Activated T-cell treated with anti-CD3 and anti-CD28 coated beads, Interleukin-2, amount 50 U/mL, for 24 hours (primary cell): ENCODE results near the gene ELAVL4.

Experiments used
- DNase-seq: peaks from one replicate; pipeline ENCODE4 v3.0.0-alpha.2; 2020
- H3K27ac Mint-ChIP-seq: 2 replicates; pipeline ENCODE4 v1.8.0; 2020; ENCODE audit warnings: mild to moderate bottlenecking, mixed read lengths
- H3K27me3 Mint-ChIP-seq: 2 replicates; pipeline ENCODE4 v1.8.0; 2020; ENCODE audit warnings: mixed read lengths
- H3K36me3 Mint-ChIP-seq: 2 replicates; pipeline ENCODE4 v1.8.0; 2020; ENCODE audit warnings: low read depth, mixed read lengths
- H3K4me1 Mint-ChIP-seq: 2 replicates; pipeline ENCODE4 v1.8.0; 2020; ENCODE audit warnings: low read depth, mixed read lengths
- H3K4me3 Mint-ChIP-seq: 2 replicates; pipeline ENCODE4 v1.8.0; 2020; ENCODE audit warnings: mild to moderate bottlenecking, moderate library complexity, mixed read lengths
- H3K9me3 Mint-ChIP-seq: 2 replicates; pipeline ENCODE4 v1.8.0; 2020; ENCODE audit warnings: mixed read lengths

The ELAVL4 gene

GRCh38 chr1:50108497-50109059, at the start of gene ELAVL4:
Gene ELAVL4, plus strand, starts transcription at chr1:50108920. Its CDS starts 270 bp downstream, at chr1:50109190.
- Mint-ChIP-seq H3K4me3 (peak within 1 kb of the TSS; percentile 51), H3K9me3 (no peaks in the 10 kb centered on the region), H3K27ac (no peak within 1 kb of the TSS), H3K27me3 (peaks cover 57% of the 10 kb centered on the region), H3K4me1 (peaks cover 18% of the 10 kb centered on the region), H3K36me3 (no peaks in the 10 kb centered on the region)
- no peak for DNase-seq

DNA sequence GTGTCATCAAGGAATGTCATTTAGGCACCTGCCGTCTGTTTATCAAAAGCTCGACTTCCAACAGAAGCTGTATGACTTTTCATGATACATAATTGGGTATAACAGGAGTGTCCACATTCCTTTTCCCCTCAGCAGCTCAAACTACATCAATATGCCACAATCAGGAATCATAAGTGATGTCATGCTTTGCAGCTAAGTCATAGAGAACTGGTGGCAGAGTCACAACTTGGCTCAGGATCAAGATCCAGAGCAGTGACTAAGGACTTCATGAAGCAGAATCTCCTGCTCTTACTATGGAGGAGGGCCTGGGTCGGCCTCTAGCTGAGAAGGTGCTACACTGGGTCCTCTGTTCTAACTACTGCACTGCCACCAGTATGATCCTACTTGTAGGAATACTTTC, 48.4 kb upstream of the ELAVL4 start:
- no peak for DNase-seq
- Mint-ChIP-seq H3K9me3 (no peaks in the 10 kb centered on the region), H3K36me3 (no peaks in the 10 kb centered on the region), H3K4me1 (no peaks in the 10 kb centered on the region), H3K4me3 (no peak overlapping the region), H3K27me3 (no peaks in the 10 kb centered on the region), H3K27ac (no peak overlapping the region)

DNA sequence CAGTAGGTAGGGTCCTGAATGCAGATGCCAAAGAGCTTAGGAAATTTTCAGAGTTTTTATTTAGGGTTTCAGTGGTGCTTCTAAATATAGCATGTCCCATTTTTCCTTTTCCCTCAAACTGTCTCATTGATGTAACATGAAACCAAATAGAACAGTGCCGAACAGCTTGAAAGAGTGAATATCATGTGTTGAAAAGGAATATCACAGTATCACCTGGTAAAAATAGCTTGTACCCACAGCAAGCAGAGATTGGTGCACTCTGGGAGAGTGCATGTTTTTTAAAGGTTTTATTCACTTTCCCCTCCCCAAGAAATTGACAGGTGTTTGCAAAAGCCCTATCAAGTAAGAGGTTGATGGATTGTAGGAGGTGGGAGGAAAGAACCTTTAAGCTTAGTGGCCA, 41.9 kb upstream of the ELAVL4 start:
- Mint-ChIP-seq H3K27me3 (peaks cover 3% of the 10 kb centered on the region), H3K4me3 (no peak overlapping the region), H3K36me3 (no peaks in the 10 kb centered on the region), H3K4me1 (no peaks in the 10 kb centered on the region), H3K9me3 (no peaks in the 10 kb centered on the region), H3K27ac (no peak overlapping the region)
- no peak for DNase-seq

GRCh38 chr1:50074931-50075330, 33.8 kb upstream of the ELAVL4 start:
- H3K36me3 Mint-ChIP-seq: no peaks in the 10 kb centered on the region
- H3K4me1 Mint-ChIP-seq: no peaks in the 10 kb centered on the region
- H3K27ac Mint-ChIP-seq: no peak overlapping the region
- no peaks in the 10 kb centered on the region for H3K9me3 Mint-ChIP-seq
- H3K27me3 Mint-ChIP-seq: peaks cover 3% of the 10 kb centered on the region
- DNase-seq: no peak
- H3K4me3 Mint-ChIP-seq: no peak overlapping the region

GRCh38 chr1:50077273-50077672, 31.4 kb upstream of the ELAVL4 start:
- no peaks in the 10 kb centered on the region for H3K27me3 Mint-ChIP-seq
- no peaks in the 10 kb centered on the region for H3K9me3 Mint-ChIP-seq
- H3K4me3 Mint-ChIP-seq: no peak overlapping the region
- no peaks in the 10 kb centered on the region for H3K36me3 Mint-ChIP-seq
- H3K4me1 Mint-ChIP-seq: no peaks in the 10 kb centered on the region
- DNase-seq: no peak
- H3K27ac Mint-ChIP-seq: no peak overlapping the region

DNA sequence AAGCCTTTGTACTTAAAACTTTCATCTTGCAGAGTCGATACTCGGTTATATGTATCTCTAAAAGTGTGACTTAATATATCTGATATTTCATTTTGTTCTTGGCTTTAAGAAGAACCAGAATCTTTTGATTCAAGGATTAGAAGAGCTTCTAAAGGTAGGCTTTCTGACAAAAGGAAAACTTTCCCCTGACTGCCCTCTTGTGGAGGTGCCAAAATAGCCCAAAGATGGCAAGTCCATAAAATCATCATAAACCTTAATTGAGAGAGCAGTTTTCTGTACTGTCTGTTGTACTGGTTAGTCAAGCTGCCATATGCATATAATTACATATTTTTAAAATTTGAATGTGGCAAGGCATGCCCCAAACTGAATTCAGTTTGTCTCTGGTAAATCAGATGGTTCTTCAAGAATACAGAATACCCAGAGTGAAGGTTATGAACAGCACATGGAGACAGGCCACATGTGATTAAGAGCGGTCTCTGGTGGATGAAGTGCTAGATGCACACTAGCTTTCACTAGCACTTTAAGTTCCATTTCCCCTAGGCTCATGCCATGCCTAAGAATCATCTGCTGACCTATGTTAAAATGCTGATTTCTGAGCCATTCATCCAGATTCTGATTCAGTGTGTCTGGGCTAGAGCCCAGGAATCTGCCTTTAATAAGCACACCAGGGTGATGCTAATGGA, 27.7 kb upstream of the ELAVL4 start:
- Mint-ChIP-seq H3K27me3 (no peaks in the 10 kb centered on the region), H3K36me3 (no peaks in the 10 kb centered on the region), H3K4me1 (no peaks in the 10 kb centered on the region), H3K4me3 (no peak overlapping the region), H3K27ac (no peak overlapping the region), H3K9me3 (no peaks in the 10 kb centered on the region)
- no peak for DNase-seq

DNA sequence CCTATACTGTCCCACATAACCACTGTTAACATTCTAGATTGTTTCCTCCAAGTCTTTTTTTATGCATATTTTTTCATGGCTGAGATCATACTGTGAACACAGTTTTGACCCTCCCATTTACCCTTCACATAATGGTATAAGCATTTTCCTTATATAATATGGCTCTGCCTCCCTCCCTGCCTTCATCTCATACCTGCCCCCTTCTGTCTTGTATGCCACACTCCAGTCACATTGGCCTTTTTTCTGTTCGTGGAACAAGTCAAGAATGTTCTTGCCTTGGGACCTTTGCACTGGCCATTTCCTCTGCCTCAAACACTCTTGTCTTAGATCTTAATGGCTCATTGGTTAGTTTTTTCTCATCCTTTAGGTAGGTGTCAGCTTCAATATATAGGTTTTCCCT, 24.3 kb upstream of the ELAVL4 start:
- Mint-ChIP-seq H3K4me1 (no peaks in the 10 kb centered on the region), H3K9me3 (no peaks in the 10 kb centered on the region), H3K27me3 (no peaks in the 10 kb centered on the region), H3K4me3 (no peak overlapping the region), H3K36me3 (no peaks in the 10 kb centered on the region), H3K27ac (no peak overlapping the region)
- no peak for DNase-seq

DNA sequence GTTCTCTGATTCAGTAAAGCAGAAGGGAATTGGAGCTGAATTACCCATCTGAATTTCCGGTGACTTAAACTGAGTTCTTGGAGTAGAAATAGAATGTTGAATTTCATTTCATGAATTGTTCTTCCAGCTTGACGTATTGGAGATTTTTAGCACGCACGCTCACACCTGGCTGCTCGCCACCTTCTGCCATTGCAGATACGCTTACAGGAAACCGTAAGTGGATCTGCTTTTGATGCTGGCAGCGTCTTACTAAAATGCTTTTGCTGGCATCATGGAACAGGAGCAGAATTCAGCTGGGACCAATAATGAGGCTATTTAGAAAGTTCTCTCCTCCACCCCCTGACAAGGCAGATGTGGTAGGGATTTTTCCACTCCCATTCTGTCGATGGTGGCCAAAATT, 17.7 kb upstream of the ELAVL4 start:
- Mint-ChIP-seq H3K4me3 (no peak overlapping the region), H3K9me3 (no peaks in the 10 kb centered on the region), H3K27ac (no peak overlapping the region), H3K4me1 (no peaks in the 10 kb centered on the region), H3K27me3 (peaks cover 3% of the 10 kb centered on the region), H3K36me3 (no peaks in the 10 kb centered on the region)
- no peak for DNase-seq

DNA sequence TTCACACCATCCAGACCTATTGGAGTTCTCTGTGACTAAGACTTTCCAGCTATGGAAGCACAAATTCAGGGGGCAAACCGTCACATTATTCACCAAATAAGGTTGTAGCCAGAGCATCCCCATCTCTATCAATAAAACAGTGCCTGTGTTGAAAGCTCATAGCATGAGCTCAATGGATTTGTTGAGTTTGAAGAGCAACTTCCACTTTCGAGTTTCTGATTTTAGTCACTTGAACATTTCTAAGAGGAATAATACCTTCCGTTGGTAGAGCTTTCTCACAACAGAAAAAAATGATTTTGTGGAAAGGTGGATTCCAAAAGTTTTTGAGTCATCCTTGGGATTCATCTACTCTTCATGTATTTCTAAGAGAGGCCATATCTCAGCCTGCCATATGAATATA, 13.0 kb upstream of the ELAVL4 start:
- no peaks in the 10 kb centered on the region for H3K4me1 Mint-ChIP-seq
- H3K27me3 Mint-ChIP-seq: peaks cover 7% of the 10 kb centered on the region
- H3K4me3 Mint-ChIP-seq: no peak overlapping the region
- no peak overlapping the region for H3K27ac Mint-ChIP-seq
- DNase-seq: no peak
- no peaks in the 10 kb centered on the region for H3K9me3 Mint-ChIP-seq
- H3K36me3 Mint-ChIP-seq: no peaks in the 10 kb centered on the region

GRCh38 chr1:50097021-50097679, 11.6 kb upstream of the ELAVL4 start:
- Mint-ChIP-seq H3K9me3 (no peaks in the 10 kb centered on the region), H3K27me3 (peaks cover 8% of the 10 kb centered on the region), H3K4me3 (no peak overlapping the region), H3K27ac (no peak overlapping the region), H3K36me3 (no peaks in the 10 kb centered on the region), H3K4me1 (no peaks in the 10 kb centered on the region)
- DNase-seq: no peak

GRCh38 chr1:50097791-50098190, 10.9 kb upstream of the ELAVL4 start:
- DNase-seq: no peak
- no peaks in the 10 kb centered on the region for H3K36me3 Mint-ChIP-seq

GRCh38 chr1:50098591-50099021, 10.1 kb upstream of the ELAVL4 start:
- Mint-ChIP-seq H3K27ac (no peak overlapping the region), H3K36me3 (no peaks in the 10 kb centered on the region), H3K4me1 (no peaks in the 10 kb centered on the region), H3K27me3 (peaks cover 5% of the 10 kb centered on the region), H3K4me3 (no peak overlapping the region), H3K9me3 (no peaks in the 10 kb centered on the region)
- no peak for DNase-seq

More at GRCh38 chr1:50097791-50098190, 10.9 kb upstream of the ELAVL4 start:
- Mint-ChIP-seq H3K4me1 (no peaks in the 10 kb centered on the region), H3K4me3 (no peak overlapping the region), H3K9me3 (no peaks in the 10 kb centered on the region), H3K27ac (no peak overlapping the region), H3K27me3 (peaks cover 5% of the 10 kb centered on the region)

DNA sequence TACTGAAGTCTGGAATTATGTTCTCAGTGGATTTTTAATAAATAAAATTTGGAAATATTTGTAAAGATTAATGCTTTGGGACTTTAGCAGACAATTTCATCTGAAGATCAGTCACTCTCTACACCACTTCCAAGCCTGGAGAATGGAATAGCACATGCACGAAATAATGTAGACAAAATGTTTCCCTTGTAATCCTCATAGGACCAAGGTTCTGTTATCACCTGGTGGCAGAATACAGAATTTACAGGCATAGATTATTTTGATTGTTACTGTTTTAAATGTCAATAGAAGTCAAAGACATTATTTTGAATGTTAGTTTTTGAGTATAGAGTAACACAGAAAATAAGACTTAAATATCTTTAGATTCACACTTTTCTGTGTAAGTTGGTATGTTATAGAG, 9.1 kb upstream of the ELAVL4 start:
- no peaks in the 10 kb centered on the region for H3K4me1 Mint-ChIP-seq
- peaks cover 5% of the 10 kb centered on the region for H3K27me3 Mint-ChIP-seq

GRCh38 chr1:50103615-50104081, 5.1 kb upstream of the ELAVL4 start:
- Mint-ChIP-seq H3K4me3 (no peak overlapping the region), H3K27ac (no peak overlapping the region), H3K9me3 (no peaks in the 10 kb centered on the region), H3K36me3 (no peaks in the 10 kb centered on the region), H3K4me1 (no peaks in the 10 kb centered on the region), H3K27me3 (peaks cover 25% of the 10 kb centered on the region)
- no peak for DNase-seq

More for the DNA sequence above, 9.1 kb upstream of the ELAVL4 start:
- Mint-ChIP-seq H3K4me3 (no peak overlapping the region), H3K9me3 (no peaks in the 10 kb centered on the region), H3K27ac (no peak overlapping the region), H3K36me3 (no peaks in the 10 kb centered on the region)
- DNase-seq: no peak

- Mint-ChIP-seq H3K4me1 (peaks cover 11% of the 10 kb centered on the region), H3K36me3 (no peaks in the 10 kb centered on the region), H3K27me3 (peaks cover 40% of the 10 kb centered on the region), H3K4me3 (no peak overlapping the region), H3K9me3 (no peaks in the 10 kb centered on the region), H3K27ac (no peak overlapping the region)
- no peak for DNase-seq
These were observed 3.3 kb upstream of the ELAVL4 start for GRCh38 chr1:50105433-50105832.
